GM12801 (cell line): Measurements from ENCODE around the gene IGF1.

Experiments
- TF ChIP-seq, protein P1 (sequence below): IDR thresholded peaks from one replicate; pipeline ENCODE4 v1.5.1; 2011; ENCODE audit warnings: control low read depth; ENCODE audit not compliant: insufficient read length; ENCODE audit errors: extremely low read depth

The IGF1 gene

DNA sequence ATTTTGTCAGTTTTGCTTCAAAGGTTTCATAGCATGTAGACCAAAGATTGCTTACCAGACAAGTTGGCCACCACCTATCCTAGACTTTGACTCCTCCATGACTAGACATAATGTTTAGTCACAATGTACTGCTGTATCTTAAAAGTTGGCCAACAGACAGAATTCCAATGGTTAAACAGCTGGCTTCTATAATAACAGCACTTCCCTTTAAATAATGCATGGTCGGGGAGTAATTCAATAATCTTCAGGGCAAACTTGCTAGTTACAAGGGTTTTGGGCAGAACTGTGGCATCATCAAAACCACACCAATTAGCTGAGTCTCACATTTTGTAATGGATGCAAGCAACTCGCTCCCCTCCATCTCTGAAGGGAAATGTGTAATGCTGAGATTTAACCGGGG, 56.9 kb downstream of the IGF1 start:
- TF ChIP-seq, protein P1, sequence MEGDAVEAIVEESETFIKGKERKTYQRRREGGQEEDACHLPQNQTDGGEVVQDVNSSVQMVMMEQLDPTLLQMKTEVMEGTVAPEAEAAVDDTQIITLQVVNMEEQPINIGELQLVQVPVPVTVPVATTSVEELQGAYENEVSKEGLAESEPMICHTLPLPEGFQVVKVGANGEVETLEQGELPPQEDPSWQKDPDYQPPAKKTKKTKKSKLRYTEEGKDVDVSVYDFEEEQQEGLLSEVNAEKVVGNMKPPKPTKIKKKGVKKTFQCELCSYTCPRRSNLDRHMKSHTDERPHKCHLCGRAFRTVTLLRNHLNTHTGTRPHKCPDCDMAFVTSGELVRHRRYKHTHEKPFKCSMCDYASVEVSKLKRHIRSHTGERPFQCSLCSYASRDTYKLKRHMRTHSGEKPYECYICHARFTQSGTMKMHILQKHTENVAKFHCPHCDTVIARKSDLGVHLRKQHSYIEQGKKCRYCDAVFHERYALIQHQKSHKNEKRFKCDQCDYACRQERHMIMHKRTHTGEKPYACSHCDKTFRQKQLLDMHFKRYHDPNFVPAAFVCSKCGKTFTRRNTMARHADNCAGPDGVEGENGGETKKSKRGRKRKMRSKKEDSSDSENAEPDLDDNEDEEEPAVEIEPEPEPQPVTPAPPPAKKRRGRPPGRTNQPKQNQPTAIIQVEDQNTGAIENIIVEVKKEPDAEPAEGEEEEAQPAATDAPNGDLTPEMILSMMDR, result no peak

- TF ChIP-seq, protein P1, result no peak
Measured at GRCh38 chr12:102421802-102422583, 58.4 kb downstream of the IGF1 start.

DNA sequence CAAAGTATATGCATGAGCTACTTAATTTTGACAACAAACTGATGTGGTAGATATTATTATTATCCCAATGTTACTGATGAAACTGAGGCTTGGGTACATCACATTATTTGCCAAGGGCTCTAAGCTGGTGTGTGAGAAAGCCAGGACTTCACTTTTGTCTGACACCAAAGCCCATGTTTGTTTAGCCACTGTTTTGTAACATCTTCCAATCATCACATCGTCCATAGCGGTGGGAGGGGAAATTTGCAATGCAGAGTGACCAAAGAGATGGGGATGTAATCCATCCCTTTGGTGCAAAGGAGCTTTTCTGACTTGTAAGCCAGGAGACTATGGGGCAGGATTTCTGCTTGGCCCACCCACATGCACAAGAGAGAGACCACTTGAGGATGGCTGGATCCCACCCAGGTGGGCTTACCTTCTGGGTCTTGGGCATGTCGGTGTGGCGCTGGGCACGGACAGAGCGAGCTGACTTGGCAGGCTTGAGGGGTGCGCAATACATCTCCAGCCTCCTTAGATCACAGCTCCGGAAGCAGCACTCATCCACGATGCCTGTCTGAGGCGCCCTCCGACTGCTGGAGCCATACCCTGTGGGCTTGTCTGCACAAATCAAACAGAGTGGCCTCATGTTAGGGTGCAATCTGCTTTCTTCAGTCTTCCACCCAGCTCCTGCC, 61.1 kb downstream of the IGF1 start:
- TF ChIP-seq, protein P1, result no peak

- TF ChIP-seq, protein P1, result no peak
Measured at GRCh38 chr12:102417055-102417454, 63.3 kb downstream of the IGF1 start.

DNA sequence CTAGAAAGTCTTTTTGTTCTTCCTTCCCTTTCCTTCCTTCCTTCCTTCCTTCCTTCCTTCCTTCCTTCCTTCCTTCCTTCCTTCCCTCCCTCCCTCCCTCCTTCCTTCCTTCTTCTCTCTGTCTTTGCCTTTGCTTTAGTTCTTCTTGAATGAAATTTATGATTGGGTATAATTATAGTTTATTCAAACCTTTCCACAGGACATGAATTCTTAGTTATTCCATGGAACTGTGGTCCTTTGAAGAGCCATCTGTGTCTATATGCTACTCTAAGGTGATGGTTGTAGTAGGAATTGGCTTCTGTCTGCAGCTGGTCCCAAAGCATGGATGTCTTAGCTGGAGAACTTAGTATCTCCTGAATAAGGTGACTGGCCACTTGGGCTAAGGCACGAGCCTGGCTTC, 64.8 kb downstream of the IGF1 start:
- TF ChIP-seq, protein P1, result no peak

DNA sequence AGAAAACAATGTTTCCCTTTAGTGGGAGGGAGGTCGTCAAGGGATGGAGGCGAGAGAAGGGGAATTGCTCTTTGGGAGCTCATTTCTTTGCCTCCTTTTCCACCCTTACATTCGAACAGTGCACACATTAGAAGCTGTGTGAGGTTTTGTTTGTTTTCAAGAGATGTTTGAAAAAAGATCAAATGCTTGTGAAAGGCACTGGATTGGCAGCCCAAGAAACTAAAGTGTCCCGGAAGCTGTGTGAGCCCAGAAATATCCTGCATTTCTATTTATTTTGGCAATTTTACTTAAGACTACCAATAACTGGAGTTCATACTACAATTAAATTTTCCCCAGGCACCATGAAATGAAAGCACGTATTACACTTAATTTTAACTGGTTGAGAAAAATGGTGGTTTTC, 67.0 kb downstream of the IGF1 start:
- TF ChIP-seq, protein P1, result no peak

- TF ChIP-seq, protein P1, result no peak
Measured at GRCh38 chr12:102410511-102410910, 69.9 kb downstream of the IGF1 start.
